GM19240 (cell line): Measurements from ENCODE around the gene YTHDF1.
"Not testable (repeated sequence)": the region's sequence is repeated elsewhere in the genome, so short reads cannot be mapped to it uniquely, and the experiment has no call there.

Source experiments
- DNase-seq: peaks from one replicate; pipeline ENCODE4 v3.0.0; 2011; ENCODE audit warnings: low spot score; ENCODE audit not compliant: insufficient read length

The YTHDF1 gene

DNA sequence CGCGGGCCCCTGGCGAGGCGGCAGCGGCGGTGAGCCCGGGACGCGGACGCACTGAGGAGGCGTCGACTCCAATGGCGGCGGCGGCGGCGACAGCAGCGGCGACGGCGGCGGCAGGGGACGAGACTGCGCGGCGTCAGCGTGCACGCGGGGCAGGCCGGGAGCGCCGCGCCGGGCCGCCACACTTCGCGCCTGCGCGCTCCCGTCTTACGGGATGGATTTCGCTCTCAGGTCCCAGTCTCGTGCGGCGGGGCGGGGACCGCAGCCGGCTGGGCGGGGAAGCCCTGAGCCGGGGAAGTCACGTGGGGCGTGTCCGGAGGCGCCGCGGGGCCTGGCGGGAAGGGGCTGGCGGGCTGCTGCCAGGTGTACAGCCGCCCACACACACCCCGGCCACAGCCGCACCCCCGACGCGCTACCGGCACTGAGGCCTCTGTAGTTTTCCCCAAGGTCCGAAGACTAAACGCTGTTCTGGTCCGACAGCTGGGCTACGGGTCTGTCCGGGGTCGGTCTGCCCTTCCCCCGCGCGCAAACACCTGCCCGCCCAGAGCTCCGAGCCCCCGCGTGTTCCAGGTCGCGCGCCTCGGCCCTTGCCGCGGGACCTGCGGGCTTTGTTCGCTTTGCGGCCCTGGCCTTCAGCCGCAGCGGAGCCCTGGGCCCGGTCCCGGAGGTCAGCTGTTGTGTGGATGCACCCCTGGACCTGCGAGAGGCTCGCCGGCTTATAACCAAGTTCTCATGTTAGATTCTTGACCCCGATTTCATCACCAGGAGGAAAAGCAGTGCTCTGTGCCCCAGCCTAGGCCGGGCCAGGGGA is at the start of gene YTHDF1:
YTHDF1 (minus strand) TSS at position 91 of the 808 bp plus-strand sequence. CDS start 239 bp downstream, outside the sequence.
- peak; percentile 99 for DNase-seq

DNA sequence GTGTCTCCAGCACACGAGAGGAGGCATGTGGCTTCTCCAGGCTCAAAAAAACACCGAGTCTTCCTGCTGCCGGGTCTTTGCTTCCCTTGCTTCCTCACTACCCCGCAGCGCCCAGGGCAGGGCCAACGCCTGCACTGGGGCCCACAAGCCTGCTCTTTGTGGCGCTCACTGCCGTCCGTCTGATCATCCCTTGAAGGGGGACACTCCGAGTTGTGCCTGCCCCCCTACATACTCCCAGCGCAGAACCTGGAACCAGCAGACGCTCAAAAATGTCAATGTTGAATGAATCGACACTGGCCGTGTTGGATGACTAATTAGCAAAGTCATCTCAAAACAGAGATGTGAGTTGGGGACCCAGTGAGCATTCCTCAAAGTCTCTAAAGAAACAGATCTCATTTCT is 48.6 kb upstream of the YTHDF1 start:
- no peak for DNase-seq

DNA sequence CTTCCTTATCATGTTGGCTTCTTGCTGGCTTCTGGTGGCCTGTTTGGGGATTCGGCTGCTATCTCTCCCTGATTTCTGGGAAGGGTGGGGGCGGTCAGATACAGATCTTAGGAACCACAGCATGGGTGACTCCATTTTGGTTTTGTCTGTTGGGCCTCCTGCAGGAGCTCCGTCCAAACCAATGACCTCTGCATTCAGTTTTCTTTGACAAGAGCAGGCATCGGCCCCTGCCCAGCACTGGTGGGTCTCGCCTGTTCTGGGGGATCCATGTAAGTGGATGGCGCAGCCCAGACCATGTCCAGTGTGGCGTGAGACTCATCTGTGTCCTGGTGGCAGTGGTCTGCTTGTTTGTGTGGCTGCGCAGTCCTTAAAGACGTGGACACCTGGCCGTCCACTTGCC is 48.1 kb upstream of the YTHDF1 start:
- DNase-seq: no peak

DNA sequence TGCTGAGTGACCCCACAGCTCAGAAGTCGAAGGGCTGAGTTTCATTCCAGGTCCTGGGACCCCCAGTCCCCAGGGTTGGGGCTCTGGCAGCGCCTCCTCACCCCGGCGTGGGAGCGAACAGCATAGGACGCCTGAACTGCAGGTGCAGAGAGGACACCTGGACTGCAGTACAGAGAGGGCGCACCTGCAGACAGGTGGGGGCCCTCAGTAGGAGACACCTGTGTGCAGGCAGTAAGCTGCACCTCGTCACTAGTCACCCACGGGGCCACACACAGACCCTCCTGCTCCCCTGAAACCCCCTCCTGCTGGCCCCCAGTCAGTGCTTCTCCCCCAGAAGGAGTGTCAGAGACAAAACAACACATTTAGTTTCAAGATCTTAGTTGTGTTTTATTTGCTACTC is 46.9 kb upstream of the YTHDF1 start:
- no peak for DNase-seq

DNA sequence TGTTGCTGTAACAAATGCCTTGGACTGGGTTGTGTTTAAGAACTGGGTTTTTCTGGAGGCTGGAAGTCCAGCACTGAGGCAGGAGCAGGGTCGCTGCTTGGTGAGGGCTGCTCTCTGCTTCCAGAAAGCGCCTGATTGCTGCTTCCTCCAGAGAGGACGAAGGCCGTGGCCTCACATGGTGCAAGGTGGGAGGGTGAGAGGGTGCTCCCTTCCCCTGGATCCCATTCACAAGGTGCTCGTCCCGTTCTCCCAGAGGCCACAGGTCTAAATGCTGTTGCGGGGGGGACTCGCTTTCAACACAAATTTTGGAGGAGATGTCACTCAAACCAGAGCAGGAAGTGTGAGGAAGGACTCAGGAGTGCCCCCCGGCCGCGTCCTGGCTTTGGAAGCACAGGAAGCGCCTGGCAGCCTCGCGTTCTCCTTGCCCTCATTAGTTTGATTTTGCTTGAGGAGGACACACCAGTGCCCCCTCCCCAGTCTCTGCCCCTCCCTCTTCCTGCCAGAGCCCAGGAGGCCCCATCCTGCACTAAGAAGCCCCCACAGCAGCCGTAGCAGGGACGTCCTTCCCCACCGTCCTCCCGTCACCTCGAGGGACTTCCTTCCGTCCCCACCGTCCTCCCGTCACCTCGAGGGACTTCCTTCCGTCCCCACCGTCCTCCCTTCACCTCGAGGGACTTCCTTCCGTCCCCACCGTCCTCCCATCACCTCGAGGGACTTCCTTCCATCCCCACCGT is 46.0 kb upstream of the YTHDF1 start:
- no peak for DNase-seq

DNA sequence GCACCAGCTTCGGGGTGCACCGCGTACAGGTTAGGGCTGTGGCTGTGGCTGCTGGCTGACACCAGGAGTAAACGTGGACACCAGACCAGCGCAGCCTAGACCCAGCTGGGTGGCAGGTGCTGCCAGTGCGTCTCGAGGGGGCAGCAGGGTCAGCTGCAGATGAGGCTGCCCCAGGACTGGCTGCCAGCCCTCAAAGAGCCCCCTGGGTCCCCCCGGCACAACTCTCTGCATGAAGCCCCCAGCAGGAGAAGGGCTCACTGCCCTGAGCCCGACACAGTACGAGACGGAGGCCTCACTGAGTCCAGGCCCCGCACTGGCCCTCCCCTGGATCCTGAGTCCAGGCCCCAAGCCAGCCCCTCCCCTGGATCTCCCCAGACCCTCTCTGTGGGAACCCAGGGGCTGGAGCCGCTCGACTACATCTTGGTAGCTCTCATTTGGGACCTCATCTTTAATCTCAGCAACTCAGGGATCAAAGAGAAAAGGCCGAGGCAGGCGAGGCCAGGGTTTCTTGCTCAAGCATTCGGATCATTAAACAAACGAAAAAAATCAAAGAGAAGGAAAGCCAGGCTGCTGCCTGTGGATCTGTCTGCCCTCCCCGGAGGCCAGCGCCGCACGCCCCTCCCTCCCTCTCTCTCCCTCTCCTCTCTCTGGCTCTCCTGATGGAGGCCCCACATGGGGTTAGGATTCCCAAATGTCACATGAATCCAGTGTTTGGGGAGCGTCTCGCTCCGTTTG is 45.3 kb upstream of the YTHDF1 start:
- no peak for DNase-seq

DNA sequence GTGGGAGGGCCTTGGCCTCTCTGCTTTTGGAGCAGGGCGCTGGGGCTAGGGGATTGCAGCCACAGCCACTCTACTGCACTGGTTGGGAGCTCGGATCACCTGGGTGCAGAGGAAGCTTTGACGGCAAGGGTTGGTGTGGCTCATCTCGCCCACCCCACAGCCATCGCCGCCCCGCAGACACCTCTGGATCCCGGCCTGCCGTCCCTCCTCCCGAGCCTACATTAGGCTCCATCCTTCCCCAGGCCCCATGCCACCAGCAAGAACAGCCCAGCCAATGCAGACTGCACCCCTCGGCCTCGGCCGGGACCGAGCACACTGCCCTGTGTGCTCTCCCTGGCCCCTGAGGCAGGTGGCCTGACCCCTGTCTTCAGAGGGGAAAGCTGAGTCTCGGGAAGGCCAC is 44.6 kb upstream of the YTHDF1 start:
- DNase-seq: no peak

DNA sequence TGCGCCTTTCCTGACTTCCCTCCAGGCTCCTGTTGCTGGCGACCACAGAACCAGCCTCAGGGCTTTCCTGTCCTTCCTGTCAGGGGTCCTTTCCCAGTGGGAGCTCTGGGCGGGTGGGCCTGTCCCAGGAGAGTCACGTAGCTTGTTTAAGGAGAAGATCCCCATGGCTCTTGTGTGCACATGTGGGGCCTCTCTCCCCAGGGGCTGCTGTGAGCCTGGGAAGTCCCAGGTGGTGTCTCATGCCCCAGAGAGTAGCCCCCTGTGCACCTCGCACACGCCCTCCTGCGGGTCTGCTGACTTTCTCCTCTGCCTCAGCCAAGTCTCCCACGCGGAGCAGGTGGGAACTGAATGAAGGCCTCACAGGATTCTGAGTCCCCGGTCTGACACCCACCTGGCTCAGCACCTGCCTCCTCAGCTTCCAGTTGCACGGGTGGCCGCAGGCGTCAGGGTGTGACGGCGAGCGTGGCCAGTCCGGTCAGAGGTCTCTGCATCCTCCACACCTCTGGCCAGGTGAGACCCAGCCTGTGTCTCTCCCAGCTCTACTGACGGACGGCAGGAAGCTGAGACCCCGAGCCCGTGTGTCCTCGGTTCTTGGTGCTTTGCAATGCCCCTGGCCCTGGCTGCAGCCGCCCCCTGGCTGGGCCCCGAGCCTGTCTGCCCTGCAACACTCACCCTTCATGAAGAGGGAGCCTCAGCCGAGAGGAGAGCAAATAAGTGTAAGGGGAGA is 44.0 kb upstream of the YTHDF1 start:
- no peak for DNase-seq

DNA sequence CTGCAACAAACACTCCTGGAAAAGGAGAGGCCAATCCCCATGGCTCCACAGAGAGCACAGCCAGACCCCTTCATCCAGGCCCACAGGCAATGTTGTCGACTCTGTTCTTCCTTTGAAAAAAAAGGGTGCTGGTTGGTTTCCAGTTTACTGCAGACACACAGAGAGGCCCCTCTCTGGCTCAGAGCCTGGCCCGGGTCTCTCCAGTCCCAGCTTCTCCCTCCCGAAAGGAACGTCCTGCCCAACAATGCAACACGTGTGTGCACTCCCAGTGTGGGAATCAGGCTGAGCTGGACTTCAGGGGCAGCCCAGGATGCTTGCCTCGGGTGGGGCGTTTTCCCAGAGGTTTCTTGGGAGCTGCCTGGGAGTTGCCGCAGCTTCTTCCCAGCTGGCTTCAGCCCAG is 42.9 kb upstream of the YTHDF1 start:
- DNase-seq: no peak

DNA sequence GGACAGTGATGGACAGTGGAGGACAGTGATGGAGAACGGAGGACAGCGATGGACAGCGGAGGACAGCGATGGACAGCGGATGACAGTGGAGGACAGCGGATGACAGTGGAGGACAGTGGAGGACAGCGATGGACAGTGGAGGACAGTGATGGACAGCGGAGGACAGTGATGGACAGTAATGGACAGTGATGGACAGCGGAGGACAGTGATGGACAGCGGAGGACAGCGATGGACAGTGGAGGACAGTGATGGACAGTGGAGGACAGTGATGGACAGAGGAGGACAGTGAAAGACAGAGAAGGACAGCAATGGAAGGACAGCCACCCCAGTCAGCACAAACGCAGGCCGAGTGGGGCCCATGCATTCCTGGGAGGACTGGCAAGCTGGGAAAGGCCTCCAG is 41.7 kb upstream of the YTHDF1 start:
- DNase-seq: no peak

DNA sequence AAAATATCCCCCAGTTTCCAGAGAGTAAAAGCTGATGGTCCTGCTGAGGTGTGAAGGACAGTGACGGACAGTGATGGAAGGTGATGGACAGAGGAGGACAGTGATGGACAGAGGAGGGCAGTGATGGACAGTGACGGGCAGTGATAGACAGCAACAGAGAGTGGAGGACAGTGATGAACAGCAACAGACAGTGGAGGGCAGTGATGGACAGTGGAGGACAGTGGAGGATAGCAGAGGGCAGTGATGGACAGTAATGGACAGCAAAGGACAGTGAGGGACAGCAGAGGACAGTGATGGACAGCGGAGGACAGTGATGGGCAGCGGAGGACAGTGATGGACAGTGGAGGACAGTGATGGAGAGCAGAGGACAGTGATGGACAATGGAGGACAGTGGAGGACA is 41.0 kb upstream of the YTHDF1 start:
- no peak for DNase-seq

DNA sequence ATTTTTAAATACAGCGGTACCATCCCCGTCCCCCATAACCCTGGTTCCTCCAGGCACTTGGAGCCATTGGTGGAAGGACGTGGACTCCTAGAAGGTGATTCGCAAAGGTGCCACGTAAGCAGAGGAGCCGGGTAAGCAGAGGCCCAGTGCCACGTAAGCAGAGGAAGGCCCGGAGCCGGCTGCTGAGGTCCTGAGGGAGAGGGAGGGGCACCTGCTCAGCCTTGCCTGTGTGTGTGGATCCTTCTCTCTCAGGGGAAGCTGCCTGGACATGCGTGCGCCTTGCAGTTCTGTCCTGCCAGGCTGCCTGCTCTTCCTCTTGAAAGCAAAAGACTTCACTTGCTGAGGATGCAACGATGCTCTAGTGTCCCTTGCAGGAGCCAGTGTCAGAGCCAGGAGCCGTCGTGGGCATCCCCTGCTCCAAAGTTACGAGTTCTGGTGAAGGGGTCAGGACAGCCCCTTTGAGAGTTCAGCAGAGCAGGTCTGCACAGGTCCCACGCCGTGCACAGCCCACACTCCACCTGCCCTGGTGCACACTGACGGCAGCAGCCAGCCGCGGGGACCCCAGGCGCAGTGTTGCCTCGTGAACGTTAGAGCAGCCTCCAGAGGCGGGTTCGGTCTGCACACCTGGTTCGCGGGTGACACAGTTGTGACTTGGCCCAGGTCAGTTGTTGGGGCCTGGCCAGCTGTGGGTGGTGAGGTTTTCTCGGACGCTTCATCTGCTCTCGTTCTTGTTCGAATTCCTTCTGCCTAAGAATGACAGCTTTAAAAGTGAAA is 40.2 kb upstream of the YTHDF1 start:
- DNase-seq: no peak

DNA sequence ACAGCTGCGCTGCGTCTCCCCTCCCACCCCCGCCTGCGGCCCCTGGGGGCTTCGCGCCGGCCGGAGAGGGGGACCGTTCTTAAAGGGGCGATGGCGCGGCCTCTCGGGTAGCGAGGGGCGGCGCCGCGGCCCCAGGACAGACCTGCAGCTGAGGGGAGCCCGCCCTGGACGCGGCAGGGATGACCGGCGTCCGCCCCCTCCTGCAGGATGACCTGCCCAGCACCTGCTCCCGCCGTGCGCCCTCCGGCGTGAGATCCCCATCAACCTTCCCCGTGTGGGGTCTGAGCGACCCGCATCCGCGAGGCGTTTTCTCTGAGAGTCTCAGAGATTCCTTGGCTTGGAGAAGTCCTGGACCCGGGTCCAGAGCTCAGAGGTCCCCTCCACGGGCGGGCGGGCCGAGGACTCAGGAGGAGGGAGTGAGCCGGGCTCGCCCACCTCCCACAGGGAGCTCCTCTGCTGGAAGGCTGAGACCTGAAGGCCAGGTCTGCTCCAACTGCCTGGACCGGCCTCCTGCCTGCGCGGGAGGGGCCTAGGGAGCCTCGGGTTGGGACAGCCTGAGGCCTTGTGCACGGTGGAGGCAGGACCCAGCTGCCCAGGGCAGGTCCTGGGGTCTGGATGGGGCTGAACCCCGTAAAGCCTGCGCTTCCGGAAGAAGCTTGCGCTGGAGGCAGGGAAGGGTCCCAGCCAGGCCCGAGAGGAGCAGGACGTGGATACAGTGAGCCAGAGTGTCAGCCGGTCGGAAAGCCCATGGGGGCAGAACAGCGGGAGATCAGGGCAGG is 38.9 kb upstream of the YTHDF1 start:
- DNase-seq: no peak

DNA sequence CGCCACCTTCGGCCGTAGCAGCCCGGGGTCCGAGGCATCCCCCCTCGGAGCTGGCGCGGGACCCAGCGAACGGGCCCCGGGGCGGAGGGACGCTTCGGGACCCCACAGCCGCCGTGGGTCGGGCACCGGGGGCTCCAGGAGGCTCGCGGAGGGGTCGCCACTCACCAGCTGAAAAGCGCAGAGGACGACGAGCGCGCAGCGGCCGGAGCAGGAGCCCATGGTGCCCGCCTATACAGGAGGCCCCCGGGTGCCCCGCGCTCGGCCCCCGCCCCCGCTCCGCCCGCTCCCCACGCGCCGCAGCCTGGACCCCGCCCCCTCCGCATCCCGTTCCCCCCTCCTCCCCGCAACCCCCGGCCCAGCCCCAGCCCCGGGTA is 38.3 kb upstream of the YTHDF1 start, which contains the start of gene NKAIN4:
NKAIN4 (minus strand) TSS at position 232 of the 374 bp plus-strand sequence; CDS start at position 219, 13 bp downstream.
- no peak for DNase-seq

DNA sequence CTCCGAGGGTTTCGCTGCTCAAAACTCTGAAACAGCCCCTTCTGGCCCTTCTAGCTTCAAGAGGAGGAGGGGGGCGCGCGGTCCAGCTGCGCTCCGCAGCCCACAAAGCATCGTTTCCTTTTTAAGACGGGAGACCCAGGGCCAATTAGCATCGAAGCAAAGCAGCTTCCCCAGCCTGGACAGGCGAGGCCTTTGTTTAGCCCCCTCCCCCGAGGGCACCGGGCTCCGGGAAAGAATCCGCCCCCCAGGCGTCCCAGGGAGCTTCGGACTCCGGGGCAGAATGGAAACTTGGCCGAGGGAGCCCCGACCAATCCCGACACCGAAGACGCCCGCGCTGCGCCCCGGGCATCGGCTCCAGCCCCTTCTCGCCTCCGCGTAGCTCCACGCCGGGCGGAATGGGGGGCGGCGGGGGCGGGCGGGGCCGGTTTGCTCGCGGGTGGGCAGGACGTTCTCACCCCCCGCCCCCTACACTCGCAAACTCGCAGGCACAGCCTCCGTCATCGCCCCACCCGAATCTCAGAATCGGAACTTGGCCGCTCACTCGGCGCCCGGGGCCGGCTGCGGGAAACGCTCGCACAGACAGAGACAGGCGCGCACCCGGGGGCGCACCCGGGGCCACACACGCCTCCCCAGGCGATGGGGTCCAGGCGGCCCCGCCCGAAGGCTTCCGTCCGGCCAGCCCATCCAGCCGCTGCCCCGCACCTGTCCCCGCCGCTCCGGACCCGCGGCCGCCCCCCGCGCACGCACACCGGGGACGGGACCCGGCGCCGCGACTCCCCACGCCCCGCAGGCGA is 37.7 kb upstream of the YTHDF1 start:
- no peak for DNase-seq

DNA sequence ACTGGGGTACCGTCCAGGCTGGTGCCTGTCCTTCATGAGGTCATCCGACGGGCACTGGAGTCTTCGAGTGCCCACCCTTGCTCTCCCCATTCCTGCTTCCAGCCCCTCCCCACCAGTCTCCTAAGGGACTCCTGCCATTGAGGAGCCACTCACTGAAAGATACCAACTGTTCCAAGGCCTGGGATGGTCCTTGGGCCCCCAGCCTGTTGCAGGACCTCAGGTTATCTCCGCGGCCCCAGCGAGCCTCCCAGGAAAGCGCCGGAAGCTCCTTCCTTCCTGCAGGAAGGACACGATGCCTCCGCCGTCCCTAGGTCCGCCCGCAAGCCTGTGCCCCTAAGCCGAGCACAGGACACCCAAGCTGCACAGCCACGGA is 37.1 kb upstream of the YTHDF1 start:
- no peak for DNase-seq

DNA sequence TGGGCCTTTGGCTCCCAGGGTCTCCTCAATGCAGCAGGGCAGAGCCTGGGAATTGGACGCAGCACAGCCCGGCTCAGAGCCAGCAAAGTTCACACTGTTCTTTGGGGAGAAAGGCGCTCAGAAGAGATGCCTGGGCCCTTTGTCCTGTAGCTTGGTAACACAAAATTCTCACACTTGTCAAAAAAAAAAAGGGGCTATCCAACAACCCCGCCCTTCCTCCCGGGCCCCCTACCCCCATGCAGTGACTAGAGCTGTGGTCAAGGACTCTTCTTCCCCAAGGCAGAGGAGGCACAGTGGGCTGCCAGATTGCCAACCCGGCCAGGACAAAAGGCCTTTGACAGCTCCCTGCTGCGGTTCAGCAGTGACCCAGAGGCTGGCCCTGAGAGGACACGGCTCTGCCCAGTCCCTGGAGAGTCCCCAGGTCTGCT is 36.4 kb upstream of the YTHDF1 start:
- DNase-seq: no peak

DNA sequence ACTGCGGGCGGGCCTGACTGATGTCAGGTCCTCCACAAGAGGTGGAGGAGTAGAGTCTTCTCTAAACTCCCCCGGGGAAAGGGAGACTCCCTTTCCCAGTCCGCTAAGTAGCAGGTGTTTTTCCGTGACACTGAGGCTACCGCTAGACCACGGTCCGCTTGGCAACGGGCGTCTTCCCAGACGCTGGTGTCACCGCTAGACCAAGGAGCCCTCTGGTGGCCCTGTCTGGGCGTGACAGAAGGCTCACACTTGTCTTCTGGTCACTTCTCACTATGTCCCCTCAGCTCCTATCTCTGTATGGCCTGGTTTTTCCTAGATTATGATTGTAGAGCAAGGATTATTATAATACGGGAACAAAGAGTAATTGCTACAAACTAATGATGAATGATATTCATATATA is 35.4 kb upstream of the YTHDF1 start:
- not testable (repeated sequence) for DNase-seq

DNA sequence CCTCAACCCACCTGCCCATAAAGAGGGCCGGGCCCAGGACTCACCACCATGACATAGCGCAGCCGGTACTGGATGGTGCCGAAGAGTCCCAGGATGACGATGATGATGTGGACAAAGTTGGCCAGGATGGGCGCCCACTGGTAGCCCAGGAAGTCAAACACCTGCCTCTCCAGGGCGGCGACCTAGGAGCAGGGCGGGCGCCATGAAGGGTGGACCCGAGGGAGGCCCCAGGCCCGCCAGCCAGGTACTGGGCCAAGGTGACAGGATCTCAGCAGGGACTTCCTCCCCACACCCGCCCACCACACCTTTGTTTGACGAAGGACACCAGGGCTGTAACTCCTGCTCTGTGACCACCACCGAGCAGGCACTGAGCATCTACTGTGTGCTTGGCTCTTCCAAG is 34.0 kb upstream of the YTHDF1 start:
- DNase-seq: no peak
